Measurements from ENCODE around the gene WDTC1.

DNA sequence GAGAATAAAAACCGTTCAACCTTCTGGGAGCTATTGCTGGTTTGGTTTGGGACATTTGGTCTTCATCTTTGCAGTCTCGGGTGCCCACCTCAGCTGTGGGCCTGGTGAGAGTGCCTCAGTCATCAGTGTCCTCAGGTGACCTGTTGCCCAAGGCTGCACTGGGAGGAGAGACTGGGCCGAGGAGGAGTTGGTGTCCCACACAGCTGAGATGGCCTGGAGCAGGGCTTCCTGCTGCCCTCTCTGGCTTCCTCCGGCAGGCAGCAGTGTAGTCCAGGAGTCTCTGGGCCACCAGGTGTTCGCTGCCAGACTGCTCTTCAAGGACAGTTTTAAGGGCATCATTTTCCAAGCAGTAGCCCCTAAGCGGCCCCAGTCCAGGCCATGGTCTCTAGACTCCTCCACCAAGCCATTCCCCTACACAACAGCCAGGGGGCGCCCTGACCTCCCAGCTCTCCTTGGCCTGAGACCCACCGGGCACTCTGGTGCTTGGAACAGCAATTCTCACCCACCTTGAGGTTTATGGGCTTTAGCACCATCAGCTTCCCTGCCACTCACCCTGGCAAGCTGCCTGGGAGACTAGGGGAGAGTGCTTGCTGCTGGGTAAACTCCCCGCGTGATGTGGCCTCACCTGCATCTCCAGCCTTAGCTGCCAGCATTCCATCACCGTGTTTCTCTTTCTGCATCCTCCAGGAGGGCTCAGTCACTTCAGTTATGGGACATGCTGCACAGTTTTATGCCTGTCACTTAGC lies 98.3 kb downstream of the WDTC1 start:
- TF ChIP-seq, protein P1, sequence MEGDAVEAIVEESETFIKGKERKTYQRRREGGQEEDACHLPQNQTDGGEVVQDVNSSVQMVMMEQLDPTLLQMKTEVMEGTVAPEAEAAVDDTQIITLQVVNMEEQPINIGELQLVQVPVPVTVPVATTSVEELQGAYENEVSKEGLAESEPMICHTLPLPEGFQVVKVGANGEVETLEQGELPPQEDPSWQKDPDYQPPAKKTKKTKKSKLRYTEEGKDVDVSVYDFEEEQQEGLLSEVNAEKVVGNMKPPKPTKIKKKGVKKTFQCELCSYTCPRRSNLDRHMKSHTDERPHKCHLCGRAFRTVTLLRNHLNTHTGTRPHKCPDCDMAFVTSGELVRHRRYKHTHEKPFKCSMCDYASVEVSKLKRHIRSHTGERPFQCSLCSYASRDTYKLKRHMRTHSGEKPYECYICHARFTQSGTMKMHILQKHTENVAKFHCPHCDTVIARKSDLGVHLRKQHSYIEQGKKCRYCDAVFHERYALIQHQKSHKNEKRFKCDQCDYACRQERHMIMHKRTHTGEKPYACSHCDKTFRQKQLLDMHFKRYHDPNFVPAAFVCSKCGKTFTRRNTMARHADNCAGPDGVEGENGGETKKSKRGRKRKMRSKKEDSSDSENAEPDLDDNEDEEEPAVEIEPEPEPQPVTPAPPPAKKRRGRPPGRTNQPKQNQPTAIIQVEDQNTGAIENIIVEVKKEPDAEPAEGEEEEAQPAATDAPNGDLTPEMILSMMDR (conservative IDR thresholded peaks at IDR 0.05; ENCODE audit: low read depth, low read length): peak; percentile 86
- TF ChIP-seq EZH2 (IDR thresholded peaks at IDR 0.05; ENCODE audit: low read length, unreplicated experiment) (no peak), EZH2phosphoT487 (IDR thresholded peaks at IDR 0.05; ENCODE audit: borderline replicate concordance, low read length) (no peak)
